PC-9 (cell line): ENCODE data around the gene IL4I1. TPM values are rescaled to one million over a fixed set of nuclear protein-coding genes. Genes with fewer than 3 reads are reported as not detected.

Experiments
- BruUV-seq: library from RNA; stranded (reverse); fragments of 400-500 nt; replicated peaks from 2 replicates; lab custom pipeline; 2021; lab: Mats Ljungman, UMichigan
- CTCF ChIA-PET: fragments of 300-600 bp; sonication (Branson Sonifier 250); formaldehyde crosslinking; loops from one replicate; lab custom pipeline; 2022; ENCODE audit warnings: antibody characterized with exemption; lab: Charles Lee
- POLR2A ChIA-PET: fragments of 300-600 bp; sonication (Branson Sonifier 250); formaldehyde crosslinking; loops from one replicate; lab custom pipeline; 2022; ENCODE audit warnings: antibody characterized with exemption; ENCODE audit not compliant: unreplicated experiment; lab: Charles Lee
- DNase-seq, 2 experiments: peaks; one replicate each; pipeline versions ENCODE4 v3.0.0 to v3.0.0-alpha.2; 2015 to 2022; ENCODE audit warnings: mixed read lengths in 1 of 2
- H2AFZ ChIP-seq: fragments of 200-600 bp; sonication (generic); 2 replicates; pipeline ENCODE4 v1.8.1; 2017; ENCODE audit warnings: antibody characterized with exemption
- H3F3A ChIP-seq: fragments of 200-600 bp; sonication (generic); 2 replicates; pipeline ENCODE4 v1.8.1; 2017; ENCODE audit warnings: antibody characterized with exemption, mild to moderate bottlenecking, low read depth; ENCODE audit not compliant: insufficient read depth
- H3K27ac ChIP-seq: fragments of 200-600 bp; sonication (generic); 2 replicates; pipeline ENCODE4 v1.6.1; 2016; ENCODE audit warnings: mixed run types
- H3K27me3 ChIP-seq: fragments of 200-600 bp; sonication (generic); 2 replicates; pipeline ENCODE4 v1.6.1; 2016; ENCODE audit warnings: low read depth, mixed run types; ENCODE audit not compliant: insufficient read depth
- H3K36me3 ChIP-seq: fragments of 200-600 bp; sonication (generic); 2 replicates; pipeline ENCODE4 v1.6.1; 2016; ENCODE audit warnings: low read depth, mixed run types
- H3K4me1 ChIP-seq: fragments of 200-600 bp; sonication (generic); replicated peaks from 2 replicates; pipeline ENCODE4 v1.6.1; 2016; ENCODE audit warnings: mixed run types; ENCODE audit not compliant: insufficient read depth
- H3K4me2 ChIP-seq: fragments of 200-600 bp; sonication (generic); 2 replicates; pipeline ENCODE4 v1.6.1; 2017; ENCODE audit warnings: mixed run types
- H3K4me3 ChIP-seq: fragments of 200-600 bp; sonication (generic); 2 replicates; pipeline ENCODE4 v1.6.1; 2016; ENCODE audit warnings: mixed run types
- H3K79me2 ChIP-seq: fragments of 200-600 bp; sonication (generic); 2 replicates; pipeline ENCODE4 v1.6.1; 2017; ENCODE audit warnings: low read depth, mixed run types
- H3K9me2 ChIP-seq: fragments of 200-600 bp; sonication (generic); 2 replicates; pipeline ENCODE4 v1.8.1; 2017; ENCODE audit warnings: mild to moderate bottlenecking; ENCODE audit not compliant: insufficient read depth
- H3K9me3 ChIP-seq: fragments of 200-600 bp; sonication (generic); 2 replicates; pipeline ENCODE4 v1.8.1; 2016; ENCODE audit warnings: low read depth; ENCODE audit not compliant: insufficient read depth
- H4K20me1 ChIP-seq: fragments of 200-600 bp; sonication (generic); 2 replicates; pipeline ENCODE4 v1.8.1; 2017; ENCODE audit not compliant: insufficient read depth
- EZH2 ChIP-seq: fragments of 200-600 bp; sonication (generic); IDR thresholded peaks from 2 replicates; pipeline ENCODE4 v1.8.0; 2017; ENCODE audit warnings: antibody characterized with exemption, low read depth
- intact Hi-C: fragments of 100-400 bp; cut with micrococcal nuclease; formaldehyde crosslinking; loops from one replicate; pipeline ENCODE4 v1.10.0; 2022; ENCODE audit not compliant: unreplicated experiment
- total RNA-seq: library from RNA; stranded (reverse); gene quantifications from 2 replicates; pipeline ENCODE4 v1.2.3, GENCODE V29; 2021
- TF ChIP-seq, protein P1 (sequence below): fragments of 200-600 bp; sonication (generic); conservative IDR thresholded peaks from 2 replicates; pipeline ENCODE4 v1.6.1; 2017; ENCODE audit warnings: mixed run types, antibody characterized with exemption, mild to moderate bottlenecking, moderate library complexity

Gene IL4I1
- total RNA-seq, 1 experiment from 2014 or later = not detected

DNA sequence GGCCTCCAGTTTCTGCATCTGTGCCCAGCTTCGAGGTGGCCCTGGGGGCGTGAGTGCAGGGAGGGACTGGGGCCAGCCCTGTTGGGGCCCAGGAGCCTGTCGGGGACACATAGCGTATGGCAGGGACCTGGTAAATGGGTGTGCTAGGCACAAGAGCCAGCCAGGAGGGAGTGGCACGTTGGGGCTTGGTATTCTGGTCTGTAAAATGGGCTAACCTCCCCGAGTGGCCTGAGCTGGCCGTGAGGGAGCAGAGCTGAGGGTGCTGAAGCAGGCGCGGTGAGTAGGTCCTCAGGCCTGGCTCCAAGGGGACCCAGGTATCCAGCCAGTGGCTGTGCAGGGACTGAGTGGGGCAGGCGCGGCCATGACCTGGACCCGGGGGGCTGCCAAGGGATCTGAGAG is 41.4 kb downstream of the IL4I1 start:
- Histone ChIP-seq H4K20me1 (peaks cover 80% of the 10 kb centered on the region), H3K9me2 (no peaks in the 10 kb centered on the region), H3K9me3 (no peaks in the 10 kb centered on the region), H3K27me3 (no peaks in the 10 kb centered on the region), H3K79me2 (peaks cover 41% of the 10 kb centered on the region), H3K36me3 (peaks cover 8% of the 10 kb centered on the region; the same call in 1 of the 2 replicates), H3K4me1 (peaks cover 18% of the 10 kb centered on the region), H2AFZ (no peak overlapping the region), H3K4me3 (no peak overlapping the region), H3F3A (peaks cover 75% of the 10 kb centered on the region), H3K4me2 (no peak overlapping the region), H3K27ac (no peak overlapping the region)
- ChIA-PET POLR2A (no interaction called here), CTCF (no interaction called here)
- no peak for DNase-seq
- BruUV-seq = no TSS peak
- intact Hi-C loops = no loop called here
- TF ChIP-seq, protein P1, sequence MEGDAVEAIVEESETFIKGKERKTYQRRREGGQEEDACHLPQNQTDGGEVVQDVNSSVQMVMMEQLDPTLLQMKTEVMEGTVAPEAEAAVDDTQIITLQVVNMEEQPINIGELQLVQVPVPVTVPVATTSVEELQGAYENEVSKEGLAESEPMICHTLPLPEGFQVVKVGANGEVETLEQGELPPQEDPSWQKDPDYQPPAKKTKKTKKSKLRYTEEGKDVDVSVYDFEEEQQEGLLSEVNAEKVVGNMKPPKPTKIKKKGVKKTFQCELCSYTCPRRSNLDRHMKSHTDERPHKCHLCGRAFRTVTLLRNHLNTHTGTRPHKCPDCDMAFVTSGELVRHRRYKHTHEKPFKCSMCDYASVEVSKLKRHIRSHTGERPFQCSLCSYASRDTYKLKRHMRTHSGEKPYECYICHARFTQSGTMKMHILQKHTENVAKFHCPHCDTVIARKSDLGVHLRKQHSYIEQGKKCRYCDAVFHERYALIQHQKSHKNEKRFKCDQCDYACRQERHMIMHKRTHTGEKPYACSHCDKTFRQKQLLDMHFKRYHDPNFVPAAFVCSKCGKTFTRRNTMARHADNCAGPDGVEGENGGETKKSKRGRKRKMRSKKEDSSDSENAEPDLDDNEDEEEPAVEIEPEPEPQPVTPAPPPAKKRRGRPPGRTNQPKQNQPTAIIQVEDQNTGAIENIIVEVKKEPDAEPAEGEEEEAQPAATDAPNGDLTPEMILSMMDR = no peak
- TF ChIP-seq EZH2 = no peak

DNA sequence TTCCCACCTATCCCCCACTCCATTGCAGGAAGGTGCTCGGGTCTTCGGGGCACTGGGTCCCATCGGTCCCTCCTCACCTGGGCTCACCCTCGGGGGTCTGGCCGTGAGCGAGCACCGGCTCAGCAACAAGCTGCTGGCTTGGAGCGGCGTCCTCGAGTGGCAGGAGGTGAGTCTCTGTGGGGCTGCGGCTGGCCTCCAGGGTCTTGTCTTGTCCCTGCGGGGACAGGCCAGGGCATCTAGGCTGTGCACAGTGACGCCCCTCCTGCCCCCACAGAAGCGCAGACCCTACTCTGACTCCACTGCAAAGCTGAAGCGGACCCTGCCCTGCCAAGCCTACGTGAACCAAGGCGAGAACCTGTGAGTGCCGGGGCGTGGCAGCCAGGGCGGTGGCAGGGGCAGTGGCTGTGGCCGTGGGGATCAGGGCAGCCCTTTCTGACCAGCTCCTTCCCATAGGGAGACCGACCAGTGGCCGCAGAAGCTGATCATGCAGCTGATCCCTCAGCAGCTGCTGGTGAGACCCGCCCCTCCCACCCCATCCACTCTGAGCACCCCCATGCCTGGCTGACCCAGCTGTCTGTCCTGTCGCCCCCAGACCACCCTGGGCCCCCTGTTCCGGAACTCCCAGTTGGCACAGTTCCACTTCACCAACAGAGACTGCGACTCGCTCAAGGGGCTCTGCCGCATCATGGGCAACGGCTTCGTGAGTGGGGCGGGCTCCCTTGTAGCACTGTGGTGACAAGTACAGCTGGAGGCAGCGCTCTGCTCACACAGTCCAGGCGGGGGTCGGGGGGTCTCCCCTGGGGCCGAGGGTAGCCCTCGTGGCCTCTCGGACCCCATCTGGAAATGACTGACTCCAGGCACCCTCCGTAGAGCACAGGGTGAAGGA is 42.1 kb downstream of the IL4I1 start:
- Histone ChIP-seq H3K27ac (no peak overlapping the region), H3K36me3 (peaks cover 4% of the 10 kb centered on the region; the same call in 1 of the 2 replicates), H3K79me2 (peaks cover 48% of the 10 kb centered on the region), H3K4me2 (no peak overlapping the region), H3K9me3 (no peaks in the 10 kb centered on the region), H3K4me3 (no peak overlapping the region), H4K20me1 (peaks cover 74% of the 10 kb centered on the region), H2AFZ (no peak overlapping the region), H3K27me3 (no peaks in the 10 kb centered on the region), H3K4me1 (peaks cover 24% of the 10 kb centered on the region), H3F3A (peaks cover 74% of the 10 kb centered on the region), H3K9me2 (no peaks in the 10 kb centered on the region)
- ChIA-PET CTCF (no interaction called here), POLR2A (no interaction called here)
- no peak for DNase-seq
- intact Hi-C loops = no loop called here
- no peak for TF ChIP-seq EZH2
- TF ChIP-seq, protein P1 = no peak
- BruUV-seq = no TSS peak

DNA sequence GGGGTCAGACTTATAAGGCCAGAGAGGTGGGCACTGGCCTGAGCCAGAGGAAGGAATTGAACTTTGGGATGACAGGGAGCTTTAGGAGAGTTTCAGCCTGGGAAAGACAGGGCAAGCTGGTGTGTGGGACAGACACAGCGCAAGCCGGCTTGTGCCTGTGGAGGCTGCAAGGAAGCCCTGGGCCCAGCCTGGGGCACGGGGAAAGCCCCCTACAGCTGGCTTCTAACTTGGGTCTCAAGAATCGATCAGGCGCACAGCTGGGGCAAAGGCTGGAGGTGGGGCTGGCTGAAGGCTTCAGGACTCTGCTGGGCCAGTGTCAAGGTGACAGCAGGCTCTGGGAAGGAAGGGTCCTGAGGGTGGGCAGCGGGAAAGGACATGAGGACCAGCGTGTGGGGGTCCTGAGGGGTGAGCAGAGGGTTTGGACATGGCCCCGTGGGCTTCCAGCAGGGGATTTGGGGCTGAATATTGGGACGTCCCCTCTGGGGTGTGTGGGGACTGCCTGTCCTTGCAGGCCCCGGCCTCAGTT is 42.8 kb downstream of the IL4I1 start:
- Histone ChIP-seq H3K36me3 (no peaks in the 10 kb centered on the region), H3K9me2 (no peaks in the 10 kb centered on the region), H2AFZ (no peak overlapping the region), H3K4me2 (no peak overlapping the region), H3K79me2 (peaks cover 52% of the 10 kb centered on the region), H3K27me3 (no peaks in the 10 kb centered on the region), H3K4me1 (peaks cover 26% of the 10 kb centered on the region), H3K9me3 (no peaks in the 10 kb centered on the region), H3F3A (peaks cover 74% of the 10 kb centered on the region), H4K20me1 (peaks cover 69% of the 10 kb centered on the region), H3K4me3 (no peak overlapping the region), H3K27ac (no peak overlapping the region)
- no TSS peak for BruUV-seq
- intact Hi-C loops = no loop called here
- DNase-seq = no peak
- no peak for TF ChIP-seq EZH2
- TF ChIP-seq, protein P1 = no peak
- ChIA-PET CTCF (no interaction called here), POLR2A (no interaction called here)
